ENCODE measurements around the gene BMPR1A. TPM values are rescaled to one million over a fixed set of nuclear protein-coding genes. Genes with fewer than 3 reads are reported as not detected.

The BMPR1A gene
- total and polyA plus RNA-seq, 10 of the 15 experiments (the other 5 are each of a cell fraction or from before 2014, with no cell fraction given) = 2.3 to 22.7 (median 13.1) TPM

DNA sequence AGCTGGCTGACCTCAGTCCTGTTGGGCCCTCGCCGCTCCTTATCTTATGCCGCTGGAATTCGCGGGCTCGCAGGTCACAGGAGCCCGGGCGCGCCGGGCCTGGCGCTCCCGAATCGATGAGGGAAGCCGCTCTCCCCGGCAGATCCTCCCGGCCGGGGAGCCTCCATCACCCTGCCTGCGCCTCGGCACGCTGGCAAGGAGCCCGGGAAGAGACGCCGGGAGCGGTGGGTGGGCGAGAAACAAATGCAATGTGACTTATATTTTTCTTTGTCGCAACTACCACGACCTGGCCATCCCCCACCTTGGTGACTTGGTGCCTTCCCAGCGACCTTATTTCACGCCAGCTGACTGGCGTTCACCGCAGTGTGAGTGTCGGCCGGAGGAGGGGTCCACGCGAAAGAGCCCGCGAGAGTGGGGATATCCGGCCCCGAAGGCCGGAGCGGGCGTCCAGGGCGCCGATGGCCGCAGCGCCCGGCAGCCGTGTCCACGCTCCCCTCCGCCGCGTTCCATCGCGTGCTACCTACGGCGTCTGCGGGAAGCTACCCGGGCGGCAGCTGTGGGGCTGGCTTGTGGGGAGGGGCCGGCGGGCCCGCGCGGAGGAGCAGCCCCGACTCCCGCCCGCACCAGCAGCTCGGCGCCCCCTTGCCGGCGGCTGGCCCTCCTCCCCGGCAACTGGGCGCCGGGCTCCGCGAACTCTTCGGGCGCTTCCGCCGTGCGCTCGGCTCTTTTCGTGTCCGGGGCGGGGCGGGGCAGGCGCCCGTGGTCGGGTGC lies 494 bp upstream of the BMPR1A start (continued):
- TF ChIP-seq CUX1 (IDR thresholded peaks at IDR 0.05; ENCODE audit: insufficient replicate concordance, low read depth, low read length) (no peak), CREB1 (IDR thresholded peaks at IDR 0.05; ENCODE audit: low read depth) (no peak), TCF3 (IDR thresholded peaks at IDR 0.05; ENCODE audit: borderline replicate concordance, insufficient read depth, low read depth, low read length) (peak; percentile 70; the same call in 1 of the 2 replicates), ZSCAN29 (IDR thresholded peaks at IDR 0.05) (0 out of 2 replicates have a peak, but pooled peaks have one; percentile 65), RAD51 (IDR thresholded peaks at IDR 0.05) (no peak), BACH1 (IDR thresholded peaks at IDR 0.05; ENCODE audit: borderline replicate concordance) (peak; percentile 35; the same call in 1 of the 2 replicates), RAD21 (IDR thresholded peaks at IDR 0.05; ENCODE audit: insufficient read depth, low read depth, low read length) (no peak), NFIC (IDR thresholded peaks at IDR 0.05; ENCODE audit: low read depth, low read length) (no peak), CBFB (IDR thresholded peaks at IDR 0.05; ENCODE audit: low read depth) (no peak), EED (IDR thresholded peaks at IDR 0.05; ENCODE audit: low read depth) (0 out of 2 replicates have a peak, but pooled peaks have one; percentile 15), ASH2L (IDR thresholded peaks at IDR 0.05; ENCODE audit: borderline replicate concordance, low read depth) (no peak; the same call in 1 of the 2 replicates), IKZF1 (conservative IDR thresholded peaks at IDR 0.05) (peak; percentile 44; the same call in 1 of the 2 replicates), GATAD2B (conservative IDR thresholded peaks at IDR 0.05; ENCODE audit: low read depth) (peak; percentile 76), SMC3 (IDR thresholded peaks at IDR 0.05; ENCODE audit: borderline replicate concordance, low read length) (no peak), HDAC6 (IDR thresholded peaks at IDR 0.05; ENCODE audit: unreplicated experiment) (no peak), STAT3 (IDR thresholded peaks at IDR 0.05; ENCODE audit: low read depth, low read length) (no peak), MYB (IDR thresholded peaks at IDR 0.05; ENCODE audit: borderline replicate concordance, low read depth, low read length) (no peak)
- TF ChIP-seq, protein P1, sequence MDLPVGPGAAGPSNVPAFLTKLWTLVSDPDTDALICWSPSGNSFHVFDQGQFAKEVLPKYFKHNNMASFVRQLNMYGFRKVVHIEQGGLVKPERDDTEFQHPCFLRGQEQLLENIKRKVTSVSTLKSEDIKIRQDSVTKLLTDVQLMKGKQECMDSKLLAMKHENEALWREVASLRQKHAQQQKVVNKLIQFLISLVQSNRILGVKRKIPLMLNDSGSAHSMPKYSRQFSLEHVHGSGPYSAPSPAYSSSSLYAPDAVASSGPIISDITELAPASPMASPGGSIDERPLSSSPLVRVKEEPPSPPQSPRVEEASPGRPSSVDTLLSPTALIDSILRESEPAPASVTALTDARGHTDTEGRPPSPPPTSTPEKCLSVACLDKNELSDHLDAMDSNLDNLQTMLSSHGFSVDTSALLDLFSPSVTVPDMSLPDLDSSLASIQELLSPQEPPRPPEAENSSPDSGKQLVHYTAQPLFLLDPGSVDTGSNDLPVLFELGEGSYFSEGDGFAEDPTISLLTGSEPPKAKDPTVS (IDR thresholded peaks at IDR 0.05; ENCODE audit: low read depth, low read length) = no peak
- TF ChIP-seq, protein P2, sequence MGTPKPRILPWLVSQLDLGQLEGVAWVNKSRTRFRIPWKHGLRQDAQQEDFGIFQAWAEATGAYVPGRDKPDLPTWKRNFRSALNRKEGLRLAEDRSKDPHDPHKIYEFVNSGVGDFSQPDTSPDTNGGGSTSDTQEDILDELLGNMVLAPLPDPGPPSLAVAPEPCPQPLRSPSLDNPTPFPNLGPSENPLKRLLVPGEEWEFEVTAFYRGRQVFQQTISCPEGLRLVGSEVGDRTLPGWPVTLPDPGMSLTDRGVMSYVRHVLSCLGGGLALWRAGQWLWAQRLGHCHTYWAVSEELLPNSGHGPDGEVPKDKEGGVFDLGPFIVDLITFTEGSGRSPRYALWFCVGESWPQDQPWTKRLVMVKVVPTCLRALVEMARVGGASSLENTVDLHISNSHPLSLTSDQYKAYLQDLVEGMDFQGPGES (IDR thresholded peaks at IDR 0.05) = no peak
- TF ChIP-seq, protein P3, sequence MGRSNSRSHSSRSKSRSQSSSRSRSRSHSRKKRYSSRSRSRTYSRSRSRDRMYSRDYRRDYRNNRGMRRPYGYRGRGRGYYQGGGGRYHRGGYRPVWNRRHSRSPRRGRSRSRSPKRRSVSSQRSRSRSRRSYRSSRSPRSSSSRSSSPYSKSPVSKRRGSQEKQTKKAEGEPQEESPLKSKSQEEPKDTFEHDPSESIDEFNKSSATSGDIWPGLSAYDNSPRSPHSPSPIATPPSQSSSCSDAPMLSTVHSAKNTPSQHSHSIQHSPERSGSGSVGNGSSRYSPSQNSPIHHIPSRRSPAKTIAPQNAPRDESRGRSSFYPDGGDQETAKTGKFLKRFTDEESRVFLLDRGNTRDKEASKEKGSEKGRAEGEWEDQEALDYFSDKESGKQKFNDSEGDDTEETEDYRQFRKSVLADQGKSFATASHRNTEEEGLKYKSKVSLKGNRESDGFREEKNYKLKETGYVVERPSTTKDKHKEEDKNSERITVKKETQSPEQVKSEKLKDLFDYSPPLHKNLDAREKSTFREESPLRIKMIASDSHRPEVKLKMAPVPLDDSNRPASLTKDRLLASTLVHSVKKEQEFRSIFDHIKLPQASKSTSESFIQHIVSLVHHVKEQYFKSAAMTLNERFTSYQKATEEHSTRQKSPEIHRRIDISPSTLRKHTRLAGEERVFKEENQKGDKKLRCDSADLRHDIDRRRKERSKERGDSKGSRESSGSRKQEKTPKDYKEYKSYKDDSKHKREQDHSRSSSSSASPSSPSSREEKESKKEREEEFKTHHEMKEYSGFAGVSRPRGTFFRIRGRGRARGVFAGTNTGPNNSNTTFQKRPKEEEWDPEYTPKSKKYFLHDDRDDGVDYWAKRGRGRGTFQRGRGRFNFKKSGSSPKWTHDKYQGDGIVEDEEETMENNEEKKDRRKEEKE (IDR thresholded peaks at IDR 0.05) = no peak

All from GM12878 (cell line).